Uterus (tissue), 2 donors: ENCODE measurements around the gene CARD11.

Experiments
- CTCF ChIP-seq, 4 experiments: fragments of 200-600 bp in 2 of 4; fragments of 450-650 bp in 2 of 4; sonication (generic) in 2 of 4; IDR thresholded peaks; one replicate each; pipeline ENCODE4 v1.5.1; 2016 to 2019; ENCODE audit warnings: antibody characterized with exemption in 4 of 4, mild to moderate bottlenecking in 2 of 4, moderate library complexity in 1 of 4
- POLR2A ChIP-seq, 2 donors: fragments of 450-650 bp; IDR thresholded peaks; one replicate each; pipeline ENCODE4 v1.6.1; 2016; ENCODE audit warnings: antibody characterized with exemption in 2 of 2, mild to moderate bottlenecking in 1 of 2, moderate library complexity in 1 of 2

- TF ChIP-seq POLR2A (IDR thresholded peaks at IDR 0.05) (no peak), CTCF (IDR thresholded peaks at IDR 0.05) (no peak)
These were observed 91.4 kb downstream of the CARD11 start for GRCh38 chr7:2952316-2952715.
